Natural killer cell (primary cell): Measurements from ENCODE around the gene AP1B1. TPM values are rescaled to one million over a fixed set of nuclear protein-coding genes. Genes with fewer than 3 reads are reported as not detected.

Experiments
- ATAC-seq, 3 donors: fragments of 150-1000 bp in 2 of 3; fragments of 200-7000 bp in 1 of 3; cut with Tn5 transposase; 1 replicate in 1 of 3; 2 replicates in 2 of 3; pipeline ENCODE4 v1.10.0; 2021; ENCODE audit warnings: mild to moderate bottlenecking in 2 of 3, moderate library complexity in 2 of 3
- DNase-seq, 2 donors: peaks; one replicate each; pipeline versions ENCODE4 v3.0.0 to v3.0.0-alpha.2; 2013 to 2021; ENCODE audit warnings: mixed read lengths in 1 of 2
- H3K27ac ChIP-seq: one replicate; pipeline ENCODE4 v1.5.1; 2013; ENCODE audit warnings: mild to moderate bottlenecking, low read length
- H3K27me3 ChIP-seq: one replicate; pipeline ENCODE4 v1.6.1; 2013; ENCODE audit warnings: low read length; ENCODE audit not compliant: control insufficient read depth, insufficient read depth
- H3K36me3 ChIP-seq: one replicate; pipeline ENCODE4 v1.6.1; 2013; ENCODE audit warnings: low read length; ENCODE audit not compliant: control insufficient read depth, insufficient read depth
- H3K4me1 ChIP-seq: one replicate; pipeline ENCODE4 v1.6.1; 2013; ENCODE audit warnings: low read length; ENCODE audit not compliant: control insufficient read depth, insufficient read depth
- H3K4me3 ChIP-seq: one replicate; pipeline ENCODE4 v1.5.1; 2013; ENCODE audit warnings: low read length
- H3K9me3 ChIP-seq: one replicate; pipeline ENCODE4 v1.6.1; 2013; ENCODE audit warnings: low read length; ENCODE audit not compliant: control insufficient read depth, insufficient read depth
- H3K27ac Mint-ChIP-seq, 2 donors: one replicate each; pipeline ENCODE4 v1.8.0; 2022; ENCODE audit warnings: mild to moderate bottlenecking in 2 of 2, mixed read lengths in 2 of 2, moderate library complexity in 1 of 2
- H3K27me3 Mint-ChIP-seq, 2 donors: one replicate each; pipeline ENCODE4 v1.8.0; 2022; ENCODE audit warnings: low read depth in 2 of 2, mixed read lengths in 2 of 2
- H3K36me3 Mint-ChIP-seq: one replicate; pipeline ENCODE4 v1.8.0; 2022; ENCODE audit warnings: mixed read lengths
- H3K4me1 Mint-ChIP-seq, 2 donors: one replicate each; pipeline ENCODE4 v1.8.0; 2022; ENCODE audit warnings: mixed read lengths in 2 of 2
- H3K4me3 Mint-ChIP-seq: one replicate; pipeline ENCODE4 v1.8.0; 2022; ENCODE audit warnings: mild to moderate bottlenecking, moderate library complexity, mixed read lengths
- H3K9me3 Mint-ChIP-seq, 2 donors: one replicate each; pipeline ENCODE4 v1.8.0; 2022; ENCODE audit warnings: mixed read lengths in 2 of 2
- WGBS: methylation state at CpG from one replicate; pipeline ENCODE4 v1.1.7; 2013; ENCODE audit warnings: missing lambda C conversion rate; ENCODE audit not compliant: insufficient coverage; 5-methylcytosine and 5-hydroxymethylcytosine counted together
- intact Hi-C: fragments of 100-400 bp; cut with micrococcal nuclease; formaldehyde crosslinking; loops from one replicate; pipeline ENCODE4 v1.14.2; 2022
- total RNA-seq, 4 donors: library from RNA; stranded (reverse); fragments of 120-200 nt in 1 of 4; gene quantifications; one replicate each; pipeline versions ENCODE4 v1.2.3 to v1.2.4, GENCODE V29; 2013 to 2022
- TF ChIP-seq, protein P1 (sequence below): fragments of 200-600 bp; IDR thresholded peaks from one replicate; pipeline ENCODE4 v1.8.0; 2022; ENCODE audit warnings: antibody characterized with exemption

The AP1B1 gene
- total RNA-seq, 3 donors from 2014 or later (not counting 1 experiment from before 2014, with no cell fraction given): 54.0 to 56.1 (median 54.3) TPM

GRCh38 chr22:29326481-29326880 is 61.9 kb downstream of the AP1B1 start:
- Mint-ChIP-seq H3K27ac (no peak overlapping the region), H3K4me1 (no peaks in the 10 kb centered on the region), H3K9me3 (no peaks in the 10 kb centered on the region), H3K27me3 (no peaks in the 10 kb centered on the region), H3K4me3 (no peak overlapping the region), H3K36me3 (no peaks in the 10 kb centered on the region)
- ATAC-seq: no peak
- 97% methylated on average over 9 of the region's 10 CpGs for WGBS
- no peak for DNase-seq
- Histone ChIP-seq H3K4me3 (no peak overlapping the region), H3K9me3 (no peaks in the 10 kb centered on the region), H3K36me3 (peaks cover 39% of the 10 kb centered on the region), H3K27me3 (no peaks in the 10 kb centered on the region), H3K4me1 (no peaks in the 10 kb centered on the region), H3K27ac (no peak overlapping the region)
- TF ChIP-seq, protein P1, sequence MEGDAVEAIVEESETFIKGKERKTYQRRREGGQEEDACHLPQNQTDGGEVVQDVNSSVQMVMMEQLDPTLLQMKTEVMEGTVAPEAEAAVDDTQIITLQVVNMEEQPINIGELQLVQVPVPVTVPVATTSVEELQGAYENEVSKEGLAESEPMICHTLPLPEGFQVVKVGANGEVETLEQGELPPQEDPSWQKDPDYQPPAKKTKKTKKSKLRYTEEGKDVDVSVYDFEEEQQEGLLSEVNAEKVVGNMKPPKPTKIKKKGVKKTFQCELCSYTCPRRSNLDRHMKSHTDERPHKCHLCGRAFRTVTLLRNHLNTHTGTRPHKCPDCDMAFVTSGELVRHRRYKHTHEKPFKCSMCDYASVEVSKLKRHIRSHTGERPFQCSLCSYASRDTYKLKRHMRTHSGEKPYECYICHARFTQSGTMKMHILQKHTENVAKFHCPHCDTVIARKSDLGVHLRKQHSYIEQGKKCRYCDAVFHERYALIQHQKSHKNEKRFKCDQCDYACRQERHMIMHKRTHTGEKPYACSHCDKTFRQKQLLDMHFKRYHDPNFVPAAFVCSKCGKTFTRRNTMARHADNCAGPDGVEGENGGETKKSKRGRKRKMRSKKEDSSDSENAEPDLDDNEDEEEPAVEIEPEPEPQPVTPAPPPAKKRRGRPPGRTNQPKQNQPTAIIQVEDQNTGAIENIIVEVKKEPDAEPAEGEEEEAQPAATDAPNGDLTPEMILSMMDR: no peak
- intact Hi-C loops: no loop called here

DNA sequence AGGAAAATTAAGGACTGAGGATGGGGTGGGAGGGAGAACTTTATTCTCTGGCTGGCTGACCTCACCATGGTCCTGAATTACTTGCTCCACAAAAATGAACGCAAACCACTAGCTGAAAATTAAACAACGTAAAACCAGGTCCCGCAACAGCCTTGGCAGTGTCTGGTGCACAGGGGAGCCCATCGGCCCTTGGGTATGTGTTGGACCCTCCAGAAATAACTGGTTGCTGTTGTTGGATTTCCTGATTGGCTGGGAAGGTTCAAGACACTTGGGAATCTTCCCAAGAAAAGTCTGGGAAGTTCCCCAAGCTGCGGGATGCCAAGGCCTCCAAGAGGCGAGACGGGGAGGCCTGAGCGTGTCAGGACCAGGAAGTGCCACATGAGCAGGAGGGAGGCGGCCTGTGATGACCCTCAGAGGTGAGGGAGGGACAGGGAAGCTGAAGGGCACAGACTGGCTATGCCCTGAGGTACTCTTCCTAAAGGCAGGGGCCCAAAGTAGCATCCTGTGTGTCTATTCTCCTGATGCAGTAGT is 62.5 kb downstream of the AP1B1 start:
- DNase-seq (no peak), ATAC-seq (no peak)
- Histone ChIP-seq H3K4me3 (no peak overlapping the region), H3K9me3 (no peaks in the 10 kb centered on the region), H3K4me1 (no peaks in the 10 kb centered on the region), H3K36me3 (peaks cover 33% of the 10 kb centered on the region), H3K27me3 (no peaks in the 10 kb centered on the region), H3K27ac (no peak overlapping the region)
- TF ChIP-seq, protein P1: no peak
- Mint-ChIP-seq H3K27ac (no peak overlapping the region), H3K9me3 (no peaks in the 10 kb centered on the region), H3K4me3 (no peak overlapping the region), H3K4me1 (no peaks in the 10 kb centered on the region), H3K27me3 (no peaks in the 10 kb centered on the region), H3K36me3 (no peaks in the 10 kb centered on the region)
- 97% methylated on average over 9 of the region's 9 CpGs for WGBS
- intact Hi-C loops: no loop called here

DNA sequence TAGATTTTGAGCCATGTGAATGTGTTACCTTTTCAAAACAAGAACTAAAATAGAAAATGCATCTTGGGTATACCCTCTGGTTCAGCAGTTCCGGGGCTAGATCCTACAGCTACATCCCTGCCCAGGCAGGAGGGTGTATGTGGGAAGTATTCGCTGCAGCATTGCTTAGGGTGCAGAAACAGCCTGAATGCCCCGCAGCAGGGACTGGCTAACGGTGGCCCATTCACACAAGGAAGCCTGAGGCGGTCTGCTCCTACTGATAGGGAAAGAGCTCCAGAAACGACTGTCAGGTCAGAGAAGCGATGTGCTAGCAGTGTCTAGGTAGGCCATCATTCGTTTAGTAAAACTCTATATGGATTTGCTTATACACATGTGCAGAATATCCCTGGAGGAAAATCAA is 63.0 kb downstream of the AP1B1 start:
- peaks cover 29% of the 10 kb centered on the region for H3K36me3 ChIP-seq
- H3K27ac ChIP-seq: no peak overlapping the region
- no peaks in the 10 kb centered on the region for H3K27me3 Mint-ChIP-seq
- H3K27me3 ChIP-seq: no peaks in the 10 kb centered on the region
- no peak overlapping the region for H3K4me3 Mint-ChIP-seq
- no peaks in the 10 kb centered on the region for H3K36me3 Mint-ChIP-seq
- DNase-seq (no peak), ATAC-seq (no peak)
- TF ChIP-seq, protein P1: no peak
- no peaks in the 10 kb centered on the region for H3K9me3 Mint-ChIP-seq
- H3K27ac Mint-ChIP-seq: no peak overlapping the region
- intact Hi-C loops: no loop called here
- WGBS: 85% methylated on average over 8 of the region's 8 CpGs
- H3K4me1 ChIP-seq: no peaks in the 10 kb centered on the region
- no peaks in the 10 kb centered on the region for H3K9me3 ChIP-seq
- no peaks in the 10 kb centered on the region for H3K4me1 Mint-ChIP-seq
- H3K4me3 ChIP-seq: no peak overlapping the region

GRCh38 chr22:29323641-29324040 is 64.7 kb downstream of the AP1B1 start:
- H3K27me3 ChIP-seq: no peaks in the 10 kb centered on the region
- TF ChIP-seq, protein P1: no peak
- no peak overlapping the region for H3K4me3 ChIP-seq
- no peak for ATAC-seq
- H3K4me1 ChIP-seq: no peaks in the 10 kb centered on the region
- no peak for DNase-seq
- Mint-ChIP-seq H3K4me3 (no peak overlapping the region), H3K27me3 (no peaks in the 10 kb centered on the region), H3K9me3 (no peaks in the 10 kb centered on the region), H3K36me3 (no peaks in the 10 kb centered on the region), H3K27ac (no peak overlapping the region), H3K4me1 (no peaks in the 10 kb centered on the region)
- peaks cover 16% of the 10 kb centered on the region for H3K36me3 ChIP-seq
- H3K9me3 ChIP-seq: no peaks in the 10 kb centered on the region
- intact Hi-C loops: no loop called here
- no peak overlapping the region for H3K27ac ChIP-seq
